PFSK-1 (cell line): ENCODE data around the gene GALNTL6.

Experiments
- FOXP2 ChIP-seq: optimal IDR thresholded peaks from 2 replicates; pipeline ENCODE3; 2011; ENCODE audit warnings: borderline replicate concordance, control low read depth, inconsistent platforms; ENCODE audit not compliant: insufficient read depth; ENCODE audit errors: extremely low read length, extremely low read depth
- POLR2AphosphoS5 ChIP-seq: IDR thresholded peaks from 2 replicates; pipeline ENCODE4 v1.6.1; 2012; ENCODE audit warnings: low read depth, mild to moderate bottlenecking, control low read depth, low read length, moderate library complexity
- SIN3A ChIP-seq: IDR thresholded peaks from 2 replicates; pipeline ENCODE4 v1.6.1; 2012; ENCODE audit warnings: mild to moderate bottlenecking, low read length, moderate library complexity, borderline replicate concordance; ENCODE audit not compliant: insufficient read depth
- TAF1 ChIP-seq: IDR thresholded peaks from 2 replicates; pipeline ENCODE4 v1.6.1; 2012; ENCODE audit warnings: low read length, control low read depth, borderline replicate concordance; ENCODE audit not compliant: insufficient read depth
- TF ChIP-seq, protein P1 (sequence below), 2 experiments: IDR thresholded peaks; 2 replicates each; pipeline versions ENCODE4 v1.6.1 to v1.8.0; 2011 to 2012; ENCODE audit warnings: low read depth in 2 of 2, low read length in 2 of 2, control low read depth in 1 of 2, inconsistent platforms in 1 of 2, mild to moderate bottlenecking in 1 of 2, moderate library complexity in 1 of 2; ENCODE audit not compliant: insufficient read depth in 1 of 2

Gene GALNTL6

DNA sequence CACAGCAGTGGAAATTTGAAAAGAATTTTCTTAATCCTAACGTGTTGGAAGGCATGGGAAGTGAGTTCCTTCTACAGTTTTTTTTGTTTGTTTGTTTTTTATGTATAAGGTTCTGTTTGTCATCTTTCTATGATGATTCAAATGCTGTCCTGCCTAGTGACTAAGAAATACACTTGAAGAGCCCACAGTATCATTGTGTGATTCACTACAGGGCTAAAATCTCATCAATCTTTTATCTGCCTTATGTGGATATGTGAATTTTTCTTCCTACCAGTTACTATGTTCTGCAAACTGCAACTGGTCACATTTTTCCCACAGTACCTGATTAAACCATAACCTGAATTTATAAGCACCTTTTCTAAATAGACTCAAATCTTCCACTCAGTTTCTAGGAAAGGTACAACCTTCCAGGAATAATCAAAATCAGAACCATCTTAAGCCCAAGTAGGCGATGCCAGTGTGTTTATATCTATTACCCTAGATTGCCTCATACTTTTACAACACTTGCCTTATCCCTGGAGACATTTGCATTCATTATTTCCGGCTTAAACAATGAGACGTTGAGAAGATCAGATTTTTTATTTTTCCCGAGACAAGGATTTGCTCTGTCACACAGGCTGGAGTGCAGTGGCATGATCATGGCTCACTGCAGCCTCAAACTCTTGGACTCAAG is 1140.8 kb downstream of the GALNTL6 start:
- TF ChIP-seq, protein P1, sequence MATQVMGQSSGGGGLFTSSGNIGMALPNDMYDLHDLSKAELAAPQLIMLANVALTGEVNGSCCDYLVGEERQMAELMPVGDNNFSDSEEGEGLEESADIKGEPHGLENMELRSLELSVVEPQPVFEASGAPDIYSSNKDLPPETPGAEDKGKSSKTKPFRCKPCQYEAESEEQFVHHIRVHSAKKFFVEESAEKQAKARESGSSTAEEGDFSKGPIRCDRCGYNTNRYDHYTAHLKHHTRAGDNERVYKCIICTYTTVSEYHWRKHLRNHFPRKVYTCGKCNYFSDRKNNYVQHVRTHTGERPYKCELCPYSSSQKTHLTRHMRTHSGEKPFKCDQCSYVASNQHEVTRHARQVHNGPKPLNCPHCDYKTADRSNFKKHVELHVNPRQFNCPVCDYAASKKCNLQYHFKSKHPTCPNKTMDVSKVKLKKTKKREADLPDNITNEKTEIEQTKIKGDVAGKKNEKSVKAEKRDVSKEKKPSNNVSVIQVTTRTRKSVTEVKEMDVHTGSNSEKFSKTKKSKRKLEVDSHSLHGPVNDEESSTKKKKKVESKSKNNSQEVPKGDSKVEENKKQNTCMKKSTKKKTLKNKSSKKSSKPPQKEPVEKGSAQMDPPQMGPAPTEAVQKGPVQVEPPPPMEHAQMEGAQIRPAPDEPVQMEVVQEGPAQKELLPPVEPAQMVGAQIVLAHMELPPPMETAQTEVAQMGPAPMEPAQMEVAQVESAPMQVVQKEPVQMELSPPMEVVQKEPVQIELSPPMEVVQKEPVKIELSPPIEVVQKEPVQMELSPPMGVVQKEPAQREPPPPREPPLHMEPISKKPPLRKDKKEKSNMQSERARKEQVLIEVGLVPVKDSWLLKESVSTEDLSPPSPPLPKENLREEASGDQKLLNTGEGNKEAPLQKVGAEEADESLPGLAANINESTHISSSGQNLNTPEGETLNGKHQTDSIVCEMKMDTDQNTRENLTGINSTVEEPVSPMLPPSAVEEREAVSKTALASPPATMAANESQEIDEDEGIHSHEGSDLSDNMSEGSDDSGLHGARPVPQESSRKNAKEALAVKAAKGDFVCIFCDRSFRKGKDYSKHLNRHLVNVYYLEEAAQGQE (IDR thresholded peaks at IDR 0.05; ENCODE audit: insufficient read depth in 1 of 2, low read depth in 2 of 2, low read length in 2 of 2) = no peak
- no peak for TF ChIP-seq POLR2AphosphoS5
- no peak for TF ChIP-seq SIN3A
- no peak for TF ChIP-seq FOXP2
- no peak for TF ChIP-seq TAF1

DNA sequence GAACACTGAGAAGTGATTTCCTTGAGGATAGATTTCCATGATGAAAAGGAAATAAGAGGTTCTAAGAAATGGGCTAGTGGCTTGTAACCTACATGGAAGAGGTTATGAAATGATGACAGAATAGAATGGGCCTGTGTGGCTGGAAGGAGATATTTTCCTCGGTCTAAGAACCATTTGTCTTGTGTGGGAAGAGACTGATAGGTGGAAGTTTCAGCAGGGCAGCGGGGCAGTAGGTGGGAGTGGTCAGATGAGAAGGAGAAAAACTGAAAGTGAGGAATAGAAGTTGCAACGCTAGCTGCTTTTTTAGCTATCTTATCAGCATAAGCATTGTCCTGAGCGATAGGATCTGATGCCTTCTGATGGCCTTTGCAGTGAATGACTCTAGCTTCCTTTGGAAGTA is 1144.0 kb downstream of the GALNTL6 start:
- TF ChIP-seq FOXP2 (no peak), TAF1 (no peak), POLR2AphosphoS5 (no peak), SIN3A (no peak)
- TF ChIP-seq, protein P1 (IDR thresholded peaks at IDR 0.05; ENCODE audit: insufficient read depth in 1 of 2, low read depth in 2 of 2, low read length in 2 of 2) = no peak

DNA sequence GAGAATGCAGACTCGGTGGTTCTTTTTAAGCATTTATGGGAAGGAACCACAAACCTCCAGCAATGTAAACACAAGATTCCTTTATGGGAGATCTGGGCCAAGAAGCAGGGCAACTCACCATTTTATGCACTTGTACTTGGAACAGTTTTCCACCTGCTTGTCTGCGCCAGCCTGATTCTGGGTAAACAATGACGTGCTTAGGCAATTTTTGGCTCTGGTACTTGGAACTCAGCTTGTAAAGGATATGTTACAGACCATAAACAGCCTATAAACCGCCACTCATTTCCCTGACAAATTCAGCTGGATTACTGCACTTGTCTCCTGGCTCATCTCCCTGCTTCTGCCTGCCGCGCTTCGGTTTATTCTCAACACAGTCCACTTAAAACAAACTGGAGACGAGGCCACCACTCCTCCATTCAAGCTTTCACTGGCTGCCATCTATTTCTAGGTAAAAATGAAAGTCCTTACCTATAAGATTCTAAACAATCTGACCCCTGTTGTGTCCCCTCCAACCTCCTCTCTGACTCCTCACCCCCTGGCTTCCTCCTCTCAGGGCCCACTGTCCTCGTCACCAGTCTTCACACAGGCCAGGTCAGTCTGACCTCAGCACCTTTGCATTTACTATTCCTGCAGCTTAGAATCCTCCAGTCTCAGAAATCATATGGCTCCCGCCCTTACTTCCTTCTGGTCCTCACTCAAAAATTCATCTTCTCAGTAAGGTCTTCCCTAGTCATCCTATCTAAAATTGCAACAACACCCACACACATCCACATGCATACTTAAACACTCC is 1149.6 kb downstream of the GALNTL6 start:
- TF ChIP-seq, protein P1 (IDR thresholded peaks at IDR 0.05; ENCODE audit: insufficient read depth in 1 of 2, low read depth in 2 of 2, low read length in 2 of 2) = no peak
- TF ChIP-seq SIN3A (no peak), POLR2AphosphoS5 (no peak), TAF1 (no peak), FOXP2 (no peak)

DNA sequence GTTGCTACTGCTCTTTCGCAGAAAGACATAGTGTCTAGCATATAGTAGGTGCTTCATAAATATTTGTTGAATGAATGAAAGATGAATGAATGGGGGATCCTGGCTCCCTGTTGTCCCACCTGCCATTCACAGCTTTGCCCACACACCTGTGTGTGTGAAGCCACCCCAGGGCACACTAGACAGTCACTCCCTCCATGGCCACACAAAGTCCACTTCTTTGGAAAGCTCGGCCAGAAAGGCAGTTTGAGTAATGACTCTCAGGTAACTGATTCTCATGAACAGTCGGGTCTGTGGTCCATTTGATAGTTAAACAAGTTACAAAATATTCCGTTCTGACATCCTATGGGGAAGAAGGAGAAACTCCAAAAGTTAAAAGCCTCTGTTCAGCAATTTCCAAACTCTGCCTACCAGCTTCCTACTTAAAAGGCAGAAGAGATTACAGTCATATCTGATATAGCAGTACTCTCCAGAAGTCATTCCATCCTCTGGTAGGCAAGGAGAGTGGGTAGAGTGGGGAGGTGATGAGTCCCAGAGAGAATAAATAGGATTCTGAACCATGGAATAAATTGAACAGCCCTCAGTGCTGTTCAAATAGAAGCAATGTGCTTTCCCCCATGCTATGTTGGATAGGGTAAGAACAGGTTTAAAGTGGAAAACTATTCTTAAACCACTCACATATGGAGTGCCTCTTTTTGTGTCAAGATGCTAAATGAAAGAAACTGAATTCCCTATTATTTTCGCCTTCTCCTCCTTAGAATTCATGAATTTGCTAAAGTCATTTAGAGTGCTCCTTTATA is 1150.5 kb downstream of the GALNTL6 start:
- TF ChIP-seq FOXP2 (no peak), TAF1 (no peak), POLR2AphosphoS5 (no peak), SIN3A (no peak)
- TF ChIP-seq, protein P1 (IDR thresholded peaks at IDR 0.05; ENCODE audit: insufficient read depth in 1 of 2, low read depth in 2 of 2, low read length in 2 of 2) = no peak
